ENCODE results near the gene EFNA5. TPM values are rescaled to one million over a fixed set of nuclear protein-coding genes. Genes with fewer than 3 reads are reported as not detected.

EFNA5 gene
- polyA plus RNA-seq, 1 donor from 2014 or later, result 4.2 TPM

GRCh38 chr5:107680099-107680498, 9.4 kb upstream of the EFNA5 start:
- no peaks in the 10 kb centered on the region for H3K27me3 ChIP-seq (ENCODE audit: insufficient read depth, low read depth, low read length)
- H3K4me2 ChIP-seq (ENCODE audit: low read length), result no peak overlapping the region
- H3K79me2 ChIP-seq (replicated peaks; ENCODE audit: insufficient read depth, low read length), result no peaks in the 10 kb centered on the region
- H3K4me3 ChIP-seq (ENCODE audit: low read length), result no peak overlapping the region
- H3K9me3 ChIP-seq (ENCODE audit: low read length), result no peaks in the 10 kb centered on the region
- peaks cover 3% of the 10 kb centered on the region for H3F3A ChIP-seq (ENCODE audit: insufficient read depth, low read length, poor library complexity, severe bottlenecking)
- no peaks in the 10 kb centered on the region for H3K9me2 ChIP-seq (ENCODE audit: insufficient read depth, low read length)
- H2AFZ ChIP-seq (ENCODE audit: low read depth, low read length), result no peak overlapping the region
- no peak overlapping the region for H3K27ac ChIP-seq (ENCODE audit: low read length)
- no peaks in the 10 kb centered on the region for H3K36me3 ChIP-seq (ENCODE audit: insufficient read depth, low read length)
- no peak for TF ChIP-seq RAD21 (conservative IDR thresholded peaks at IDR 0.05)
- TF ChIP-seq POLR2AphosphoS5 (IDR thresholded peaks at IDR 0.05), result no peak
- TF ChIP-seq TAF1 (IDR thresholded peaks at IDR 0.05; ENCODE audit: low read depth), result no peak
- no peak for TF ChIP-seq EP300 (conservative IDR thresholded peaks at IDR 0.05; ENCODE audit: poor library complexity, severe bottlenecking)
- TF ChIP-seq REST (IDR thresholded peaks at IDR 0.05; ENCODE audit: borderline replicate concordance), result no peak
- TF ChIP-seq EZH2 (IDR thresholded peaks at IDR 0.05; ENCODE audit: borderline replicate concordance, insufficient read depth, low read length, poor library complexity, severe bottlenecking), result no peak
- no peak for TF ChIP-seq SMC3 (conservative IDR thresholded peaks at IDR 0.05; ENCODE audit: poor library complexity)
- TF ChIP-seq MXI1 (conservative IDR thresholded peaks at IDR 0.05; ENCODE audit: poor library complexity, severe bottlenecking), result no peak
- no peak for TF ChIP-seq CTCF (IDR thresholded peaks at IDR 0.05; ENCODE audit: poor library complexity, severe bottlenecking)
- H4K20me1 ChIP-seq (ENCODE audit: insufficient read depth), result no peaks in the 10 kb centered on the region
- no peak overlapping the region for H3K9ac ChIP-seq (ENCODE audit: low read length)

- H3K9ac ChIP-seq (ENCODE audit: low read length), result no peak overlapping the region
- H3K79me2 ChIP-seq (replicated peaks; ENCODE audit: insufficient read depth, low read length), result peaks cover 3% of the 10 kb centered on the region
- H3K36me3 ChIP-seq (ENCODE audit: insufficient read depth, low read length), result no peaks in the 10 kb centered on the region
- H3K9me2 ChIP-seq (ENCODE audit: insufficient read depth, low read length), result no peaks in the 10 kb centered on the region
- H3K4me2 ChIP-seq (ENCODE audit: low read length), result no peak overlapping the region
- peaks cover 3% of the 10 kb centered on the region for H3F3A ChIP-seq (ENCODE audit: insufficient read depth, low read length, poor library complexity, severe bottlenecking)
- no peak for TF ChIP-seq CTCF (IDR thresholded peaks at IDR 0.05; ENCODE audit: poor library complexity, severe bottlenecking)
- TF ChIP-seq TAF1 (IDR thresholded peaks at IDR 0.05; ENCODE audit: low read depth), result no peak
- no peak for TF ChIP-seq SMC3 (conservative IDR thresholded peaks at IDR 0.05; ENCODE audit: poor library complexity)
- no peak for TF ChIP-seq MXI1 (conservative IDR thresholded peaks at IDR 0.05; ENCODE audit: poor library complexity, severe bottlenecking)
- TF ChIP-seq REST (IDR thresholded peaks at IDR 0.05; ENCODE audit: borderline replicate concordance), result no peak
- TF ChIP-seq POLR2AphosphoS5 (IDR thresholded peaks at IDR 0.05), result no peak
- TF ChIP-seq EP300 (conservative IDR thresholded peaks at IDR 0.05; ENCODE audit: poor library complexity, severe bottlenecking), result no peak
- H3K27ac ChIP-seq (ENCODE audit: low read length), result no peak overlapping the region
- no peaks in the 10 kb centered on the region for H4K20me1 ChIP-seq (ENCODE audit: insufficient read depth)
- no peak overlapping the region for H3K4me3 ChIP-seq (ENCODE audit: low read length)
- no peaks in the 10 kb centered on the region for H3K9me3 ChIP-seq (ENCODE audit: low read length)
- no peaks in the 10 kb centered on the region for H3K27me3 ChIP-seq (ENCODE audit: insufficient read depth, low read depth, low read length)
- H2AFZ ChIP-seq (ENCODE audit: low read depth, low read length), result no peak overlapping the region
Observed at GRCh38 chr5:107676702-107677101, 6.0 kb upstream of the EFNA5 start.

Data from neural cell (in vitro differentiated cells).